ENCODE data around the gene VWA3B. TPM values are rescaled to one million over a fixed set of nuclear protein-coding genes. Genes with fewer than 3 reads are reported as not detected.

The VWA3B gene
- total RNA-seq, 1 donor from 2014 or later: not detected

GRCh38 chr2:98212092-98213000 is 125.4 kb downstream of the VWA3B start:
- Mint-ChIP-seq H3K36me3 (ENCODE audit: low read depth) (no peaks in the 10 kb centered on the region), H3K27me3 (ENCODE audit: low read depth) (peaks cover 20% of the 10 kb centered on the region), H3K4me3 (ENCODE audit: unreplicated experiment) (no peak overlapping the region), H3K9me3 (ENCODE audit: low read depth) (no peaks in the 10 kb centered on the region), H3K27ac (ENCODE audit: unreplicated experiment) (no peak overlapping the region), H3K4me1 (ENCODE audit: low read depth) (no peaks in the 10 kb centered on the region)
- DNase-seq (ENCODE audit: low spot score): no peak
- TF ChIP-seq, protein P1, sequence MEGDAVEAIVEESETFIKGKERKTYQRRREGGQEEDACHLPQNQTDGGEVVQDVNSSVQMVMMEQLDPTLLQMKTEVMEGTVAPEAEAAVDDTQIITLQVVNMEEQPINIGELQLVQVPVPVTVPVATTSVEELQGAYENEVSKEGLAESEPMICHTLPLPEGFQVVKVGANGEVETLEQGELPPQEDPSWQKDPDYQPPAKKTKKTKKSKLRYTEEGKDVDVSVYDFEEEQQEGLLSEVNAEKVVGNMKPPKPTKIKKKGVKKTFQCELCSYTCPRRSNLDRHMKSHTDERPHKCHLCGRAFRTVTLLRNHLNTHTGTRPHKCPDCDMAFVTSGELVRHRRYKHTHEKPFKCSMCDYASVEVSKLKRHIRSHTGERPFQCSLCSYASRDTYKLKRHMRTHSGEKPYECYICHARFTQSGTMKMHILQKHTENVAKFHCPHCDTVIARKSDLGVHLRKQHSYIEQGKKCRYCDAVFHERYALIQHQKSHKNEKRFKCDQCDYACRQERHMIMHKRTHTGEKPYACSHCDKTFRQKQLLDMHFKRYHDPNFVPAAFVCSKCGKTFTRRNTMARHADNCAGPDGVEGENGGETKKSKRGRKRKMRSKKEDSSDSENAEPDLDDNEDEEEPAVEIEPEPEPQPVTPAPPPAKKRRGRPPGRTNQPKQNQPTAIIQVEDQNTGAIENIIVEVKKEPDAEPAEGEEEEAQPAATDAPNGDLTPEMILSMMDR (IDR thresholded peaks at IDR 0.05): no peak

GRCh38 chr2:98216616-98217015 is 129.6 kb downstream of the VWA3B start:
- peaks cover 14% of the 10 kb centered on the region for H3K27me3 Mint-ChIP-seq (ENCODE audit: low read depth)
- DNase-seq (ENCODE audit: low spot score): no peak
- TF ChIP-seq, protein P1 (IDR thresholded peaks at IDR 0.05): no peak
- H3K9me3 Mint-ChIP-seq (ENCODE audit: low read depth): peaks cover 17% of the 10 kb centered on the region
- H3K36me3 Mint-ChIP-seq (ENCODE audit: low read depth): peaks cover 6% of the 10 kb centered on the region
- H3K27ac Mint-ChIP-seq (ENCODE audit: unreplicated experiment): no peak overlapping the region
- H3K4me1 Mint-ChIP-seq (ENCODE audit: low read depth): no peaks in the 10 kb centered on the region
- H3K4me3 Mint-ChIP-seq (ENCODE audit: unreplicated experiment): no peak overlapping the region

DNA sequence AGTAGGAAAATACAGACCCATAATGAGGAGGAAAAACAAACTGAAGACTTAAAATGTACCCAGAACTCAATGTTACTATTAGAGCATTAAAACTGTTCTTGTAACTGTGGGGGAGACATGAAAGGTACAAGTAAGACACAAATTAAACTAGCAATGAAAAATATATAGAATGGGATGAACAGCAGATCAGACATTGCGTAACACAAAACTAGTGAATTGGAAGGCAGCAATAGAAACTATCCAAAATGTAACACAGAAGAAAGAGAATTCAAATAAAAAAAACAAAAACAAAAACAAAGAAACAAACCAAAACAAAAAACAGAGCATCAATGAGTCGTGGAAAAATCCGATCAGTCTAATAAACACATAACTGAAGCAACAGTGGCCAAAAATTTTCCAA is 132.2 kb downstream of the VWA3B start:
- no peak for DNase-seq (ENCODE audit: low spot score)
- Mint-ChIP-seq H3K4me1 (ENCODE audit: low read depth) (no peaks in the 10 kb centered on the region), H3K4me3 (ENCODE audit: unreplicated experiment) (no peak overlapping the region), H3K27ac (ENCODE audit: unreplicated experiment) (no peak overlapping the region), H3K27me3 (ENCODE audit: low read depth) (peaks cover 12% of the 10 kb centered on the region), H3K36me3 (ENCODE audit: low read depth) (peaks cover 6% of the 10 kb centered on the region), H3K9me3 (ENCODE audit: low read depth) (peaks cover 17% of the 10 kb centered on the region)
- TF ChIP-seq, protein P1 (IDR thresholded peaks at IDR 0.05): no peak

- no peaks in the 10 kb centered on the region for H3K36me3 Mint-ChIP-seq (ENCODE audit: low read depth)
- no peaks in the 10 kb centered on the region for H3K9me3 Mint-ChIP-seq (ENCODE audit: low read depth)
- H3K27ac Mint-ChIP-seq (ENCODE audit: unreplicated experiment): no peak overlapping the region
- H3K27me3 Mint-ChIP-seq (ENCODE audit: low read depth): peaks cover 13% of the 10 kb centered on the region
- H3K4me1 Mint-ChIP-seq (ENCODE audit: low read depth): no peaks in the 10 kb centered on the region
- no peak for DNase-seq (ENCODE audit: low spot score)
- H3K4me3 Mint-ChIP-seq (ENCODE audit: unreplicated experiment): no peak overlapping the region
- TF ChIP-seq, protein P1 (IDR thresholded peaks at IDR 0.05): no peak
Measured at GRCh38 chr2:98233941-98234340, 147.0 kb downstream of the VWA3B start.

- no peaks in the 10 kb centered on the region for H3K9me3 Mint-ChIP-seq (ENCODE audit: low read depth)
- no peaks in the 10 kb centered on the region for H3K4me1 Mint-ChIP-seq (ENCODE audit: low read depth)
- peaks cover 13% of the 10 kb centered on the region for H3K27me3 Mint-ChIP-seq (ENCODE audit: low read depth)
- DNase-seq (ENCODE audit: low spot score): no peak
- TF ChIP-seq, protein P1 (IDR thresholded peaks at IDR 0.05): peak; percentile 13
- no peak overlapping the region for H3K4me3 Mint-ChIP-seq (ENCODE audit: unreplicated experiment)
- no peaks in the 10 kb centered on the region for H3K36me3 Mint-ChIP-seq (ENCODE audit: low read depth)
- H3K27ac Mint-ChIP-seq (ENCODE audit: unreplicated experiment): no peak overlapping the region
Measured at GRCh38 chr2:98234776-98235175, 147.8 kb downstream of the VWA3B start.
